HepG2 (cell line): ENCODE results near the gene CDK3. TPM values are rescaled to one million over a fixed set of nuclear protein-coding genes. Genes with fewer than 3 reads are reported as not detected.

Source experiments
- ATAC-seq: fragments of 200-7000 bp; cut with Tn5 transposase; 3 replicates; pipeline ENCODE4 v1.9.1; 2020; ENCODE audit warnings: mild to moderate bottlenecking, moderate library complexity
- BruUV-seq: library from RNA; stranded (reverse); fragments of 400-500 nt; replicated peaks from 2 replicates; lab custom pipeline; 2021; lab: Mats Ljungman, UMichigan
- CTCF ChIA-PET: fragments of 300-600 bp; formaldehyde crosslinking; extraction: SDS; loops from one replicate; lab custom pipeline; 2021; ENCODE audit warnings: low total read pairs, inconsistent platforms, low intra/inter-chr PET ratio; lab: Yijun Ruan, JAX
- POLR2A ChIA-PET: fragments of 350-600 bp; sonication (Branson Sonifier 250); formaldehyde crosslinking; loops from one replicate; lab custom pipeline; 2020; ENCODE audit warnings: antibody characterized with exemption, inconsistent platforms; lab: Yijun Ruan, JAX
- DNase-seq: peaks from one replicate; pipeline ENCODE4 v3.0.0-alpha.2; 2015; ENCODE audit warnings: low spot score
- FAIRE-seq: peaks from 3 replicates; lab custom pipeline; 2011; peaks lifted over from hg19 to GRCh38; lab: Jason Lieb, UNC
- H2AFZ ChIP-seq: one replicate; pipeline ENCODE4 v1.6.1; 2011; ENCODE audit warnings: low read length, inconsistent platforms
- H3K27ac ChIP-seq: fragments of 300-600 bp; 3 replicates; pipeline ENCODE4 v1.8.0; 2011; ENCODE audit warnings: mixed run types, mild to moderate bottlenecking, mixed read lengths, low read length, inconsistent platforms; ENCODE audit not compliant: insufficient read depth; ENCODE audit errors: extremely low read length
- H3K27me3 ChIP-seq, 2 experiments: fragments of 200-600 bp in 1 of 2; 2 replicates in 1 of 2; 3 replicates in 1 of 2; pipeline versions ENCODE4 v1.6.0 to v1.8.0; 2011; ENCODE audit warnings: low read length in 2 of 2, mild to moderate bottlenecking in 2 of 2, moderate library complexity in 2 of 2, inconsistent platforms in 1 of 2; ENCODE audit not compliant: insufficient read depth in 2 of 2, control insufficient read depth in 1 of 2
- H3K36me3 ChIP-seq, 2 experiments: fragments of 200-600 bp in 1 of 2; replicated peaks in 1 of 2; 2 replicates in 1 of 2; 3 replicates in 1 of 2; pipeline versions ENCODE4 v1.5.1 to v1.8.0; 2011; ENCODE audit warnings: low read length in 2 of 2, inconsistent platforms in 1 of 2; ENCODE audit not compliant: insufficient read depth in 2 of 2, control insufficient read depth in 1 of 2
- H3K4me1 ChIP-seq: 2 replicates; pipeline ENCODE4 v1.5.1; 2012; ENCODE audit warnings: low read length, inconsistent platforms; ENCODE audit not compliant: insufficient read depth
- H3K4me2 ChIP-seq: 2 replicates; pipeline ENCODE4 v1.6.0; 2011; ENCODE audit warnings: low read depth, low read length, inconsistent platforms
- H3K4me3 ChIP-seq, 3 experiments: fragments of 200-600 bp in 1 of 3; sonication (generic), shearing (Covaris generic) in 1 of 3; replicated peaks in 1 of 3; 2 replicates each; pipeline ENCODE4 v1.5.1; 2011 to 2016; ENCODE audit warnings: low read length in 3 of 3, inconsistent platforms in 2 of 3, low read depth in 2 of 3, mild to moderate bottlenecking in 2 of 3, control low read depth in 1 of 3, mixed read lengths in 1 of 3; ENCODE audit not compliant: insufficient read depth in 1 of 3
- H3K79me2 ChIP-seq: one replicate; pipeline ENCODE4 v1.6.1; 2011; ENCODE audit warnings: low read length, inconsistent platforms; ENCODE audit not compliant: insufficient read depth
- H3K9ac ChIP-seq: 2 replicates; pipeline ENCODE4 v1.6.0; 2011; ENCODE audit warnings: mild to moderate bottlenecking, low read depth, low read length, inconsistent platforms; ENCODE audit not compliant: insufficient read depth
- H3K9me3 ChIP-seq: 2 replicates; pipeline ENCODE4 v1.5.1; 2012; ENCODE audit warnings: mild to moderate bottlenecking, low read length
- H4K20me1 ChIP-seq: 2 replicates; pipeline ENCODE4 v1.6.0; 2011; ENCODE audit warnings: inconsistent platforms, mild to moderate bottlenecking, low read length, moderate library complexity; ENCODE audit not compliant: insufficient read depth
- AFF4 ChIP-seq: sonication (generic); formaldehyde crosslinking; IDR thresholded peaks from 2 replicates; pipeline ENCODE4 v1.4.0; 2020; ENCODE audit warnings: missing genetic modification reagents
- ATM ChIP-seq: fragments of 450-650 bp; IDR thresholded peaks from 2 replicates; pipeline ENCODE4 v1.7.1; 2017; ENCODE audit warnings: mild to moderate bottlenecking, borderline replicate concordance
- ISL2 ChIP-seq: sonication (generic); formaldehyde crosslinking; IDR thresholded peaks from 2 replicates; pipeline ENCODE4 v1.5.0; 2020; ENCODE audit warnings: missing genetic modification reagents
- RFX1 ChIP-seq: fragments of 450-650 bp; IDR thresholded peaks from 2 replicates; pipeline ENCODE4 v1.6.1; 2017
- SALL1 ChIP-seq: sonication (generic); formaldehyde crosslinking; IDR thresholded peaks from 2 replicates; pipeline ENCODE4 v1.8.0; 2022; ENCODE audit warnings: mild to moderate bottlenecking, missing genetic modification reagents
- SRSF1 ChIP-seq: fragments of 200-400 bp; formaldehyde crosslinking; optimal IDR thresholded peaks from 2 replicates; pipeline ENCODE3; 2017; ENCODE audit warnings: mild to moderate bottlenecking, low read depth, low read length, moderate library complexity
- SSRP1 ChIP-seq: IDR thresholded peaks from 2 replicates; pipeline ENCODE4 v1.6.1; 2016; ENCODE audit warnings: control low read depth
- ZBED4 ChIP-seq: sonication (generic); formaldehyde crosslinking; IDR thresholded peaks from 2 replicates; pipeline ENCODE4 v1.4.0; 2020; ENCODE audit warnings: missing genetic modification reagents, borderline replicate concordance
- ZNF552 ChIP-seq: sonication (generic); formaldehyde crosslinking; IDR thresholded peaks from 2 replicates; pipeline ENCODE4 v1.9.0; 2022; ENCODE audit warnings: missing genetic modification reagents, mild to moderate bottlenecking, borderline replicate concordance
- ZNF816 ChIP-seq: sonication (generic); formaldehyde crosslinking; IDR thresholded peaks from 2 replicates; pipeline ENCODE4 v1.8.0; 2022; ENCODE audit warnings: missing genetic modification reagents, mild to moderate bottlenecking, borderline replicate concordance
- WGBS: methylation state at CpG from one replicate; pipeline ENCODE4 v1.1.6; 2017; ENCODE audit warnings: low lambda C conversion rate; 5-methylcytosine and 5-hydroxymethylcytosine counted together
- in situ Hi-C: cut with HindIII; loops from 2 replicates; pipeline ENCODE4 v1.10.0; 2017; ENCODE audit warnings: low pct_unique_long_range_greater_than_20kb; ENCODE audit not compliant: extremely low pct_ligation_motif_present
- intact Hi-C: fragments of 100-400 bp; cut with micrococcal nuclease; formaldehyde crosslinking; loops from one replicate; pipeline ENCODE4 v1.10.0; 2022; ENCODE audit not compliant: unreplicated experiment
- polyA plus RNA-seq, 8 experiments: library from polyadenylated mRNA; depleted of rRNA in 3 of 8; stranded (reverse) in 7 of 8; unstranded in 1 of 8; fragments of >200 nt; fragmentation: Illumina TruSeq in 4 of 8; extraction: Trizol in 4 of 8; gene quantifications; 2 replicates each; pipeline versions ENCODE4 v1.2.1 to v1.2.3, GENCODE V29; 2011 to 2016; ENCODE audit warnings: low read depth in 4 of 8, missing spikeins in 1 of 8, mixed read lengths in 1 of 8; ENCODE audit not compliant: insufficient read depth in 1 of 8
- total RNA-seq, 5 experiments: library from RNA; depleted of rRNA; stranded (reverse); fragments of >200 nt; fragmentation: Illumina TruSeq; extraction: Trizol; gene quantifications; 2 replicates each; pipeline ENCODE4 v1.2.3, GENCODE V29; 2016; ENCODE audit warnings: low read depth in 1 of 5
- TF ChIP-seq, protein P1 (sequence below): sonication (generic); formaldehyde crosslinking; IDR thresholded peaks from 2 replicates; pipeline ENCODE4 v1.5.0; 2020; ENCODE audit warnings: missing genetic modification reagents

The CDK3 gene
- total and polyA plus RNA-seq, 2 of the 13 experiments (the other 11 are each of a cell fraction or from before 2014, with no cell fraction given): 5.8 to 11.4 TPM

GRCh38 chr17:76048711-76049110 is 48.1 kb downstream of the CDK3 start:
- H3K27ac ChIP-seq: no peak overlapping the region
- H3K4me3 ChIP-seq: no peak overlapping the region
- no peaks in the 10 kb centered on the region for H3K27me3 ChIP-seq
- H3K9ac ChIP-seq: no peak overlapping the region
- no peaks in the 10 kb centered on the region for H3K4me1 ChIP-seq
- H2AFZ ChIP-seq: no peak overlapping the region
- ChIA-PET POLR2A (interaction anchor here (0.6 kb wide), 1 partner anchor 437 kb away, joined by 4 read pairs; no protein-coding TSS in a partner anchor), CTCF (no interaction called here)
- no TSS peak for BruUV-seq
- H4K20me1 ChIP-seq: no peaks in the 10 kb centered on the region
- no peak overlapping the region for H3K4me2 ChIP-seq
- FAIRE-seq: no peak
- WGBS: 96% methylated on average over 9 of the region's 9 CpGs
- TF ChIP-seq ATM: no peak
- TF ChIP-seq RFX1: peak; percentile 24; the same call in 1 of the 2 replicates
- no peak for TF ChIP-seq ISL2 (CRISPR knock-in tag)
- TF ChIP-seq, protein P1, sequence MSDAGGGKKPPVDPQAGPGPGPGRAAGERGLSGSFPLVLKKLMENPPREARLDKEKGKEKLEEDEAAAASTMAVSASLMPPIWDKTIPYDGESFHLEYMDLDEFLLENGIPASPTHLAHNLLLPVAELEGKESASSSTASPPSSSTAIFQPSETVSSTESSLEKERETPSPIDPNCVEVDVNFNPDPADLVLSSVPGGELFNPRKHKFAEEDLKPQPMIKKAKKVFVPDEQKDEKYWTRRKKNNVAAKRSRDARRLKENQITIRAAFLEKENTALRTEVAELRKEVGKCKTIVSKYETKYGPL (CRISPR knock-in tag): no peak
- in situ Hi-C loops (no loop called here), intact Hi-C loops (no loop called here)
- H3K9me3 ChIP-seq: no peaks in the 10 kb centered on the region
- peaks cover 59 to 90% of the 10 kb centered on the region in 2 experiments for H3K36me3 ChIP-seq
- H3K79me2 ChIP-seq: no peaks in the 10 kb centered on the region
- no peak for ATAC-seq
- DNase-seq: no peak

DNA sequence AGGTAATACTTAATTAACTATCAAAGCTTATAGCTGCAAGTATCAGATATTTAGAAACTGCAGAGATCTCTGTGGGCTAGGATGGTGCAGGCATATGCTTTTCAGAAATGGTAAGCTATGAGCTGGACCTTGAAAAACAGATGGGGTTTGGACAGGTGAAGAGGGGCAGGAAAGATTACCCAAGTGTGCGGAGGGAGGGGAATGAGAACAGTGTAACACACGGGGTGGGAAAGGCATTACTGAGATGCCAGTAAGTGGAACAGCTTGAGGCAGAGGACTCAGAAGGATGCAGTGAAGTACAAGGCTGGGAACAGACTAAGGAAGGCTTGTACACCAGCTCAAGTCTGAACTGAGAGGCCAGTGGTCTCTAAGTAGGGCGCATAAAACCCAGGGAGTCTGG is 48.6 kb downstream of the CDK3 start:
- Histone ChIP-seq H4K20me1 (no peaks in the 10 kb centered on the region; the same call in 1 of the 2 replicates), H2AFZ (no peak overlapping the region), H3K27ac (no peak overlapping the region), H3K79me2 (no peaks in the 10 kb centered on the region), H3K9ac (no peak overlapping the region), H3K36me3 (peaks cover 57 to 89% of the 10 kb centered on the region in 2 experiments), H3K27me3 (no peaks in the 10 kb centered on the region), H3K4me3 (no peak overlapping the region), H3K9me3 (no peaks in the 10 kb centered on the region), H3K4me2 (no peak overlapping the region), H3K4me1 (no peaks in the 10 kb centered on the region)
- FAIRE-seq: no peak
- WGBS: 95% methylated on average over 3 of the region's 3 CpGs
- no peak for ATAC-seq
- DNase-seq: no peak
- no TSS peak for BruUV-seq
- intact Hi-C loops (no loop called here), in situ Hi-C loops (no loop called here)
- ChIA-PET CTCF (no interaction called here), POLR2A (interaction anchor here (0.6 kb wide), 1 partner anchor 438 kb away, joined by 4 read pairs; no protein-coding TSS in a partner anchor)
- TF ChIP-seq AFF4 (CRISPR knock-in tag) (no peak), ZBED4 (CRISPR knock-in tag) (no peak), SALL1 (CRISPR knock-in tag) (no peak), SRSF1 (no peak), ZNF552 (CRISPR knock-in tag) (no peak), ZNF816 (no peak), SSRP1 (no peak)
